HepG2 (cell line): ENCODE results near the gene DNAJB11. TPM values are rescaled to one million over a fixed set of nuclear protein-coding genes. Genes with fewer than 3 reads are reported as not detected.

Experiments used
- CCDC6 ChIP-seq: sonication (generic); formaldehyde crosslinking; IDR thresholded peaks from 2 replicates; pipeline ENCODE4 v1.8.1; 2022; ENCODE audit warnings: mild to moderate bottlenecking, missing genetic modification reagents, moderate library complexity
- ETV5 ChIP-seq: IDR thresholded peaks from 2 replicates; pipeline ENCODE4 v1.6.1; 2018; ENCODE audit warnings: missing biosample characterization, missing genetic modification reagents, inconsistent platforms, borderline replicate concordance
- SNRNP70 ChIP-seq: fragments of 200-400 bp; formaldehyde crosslinking; IDR thresholded peaks from 2 replicates; pipeline ENCODE4 v1.6.1; 2017; ENCODE audit warnings: mild to moderate bottlenecking, low read depth, low read length, moderate library complexity
- YY1 ChIP-seq: IDR thresholded peaks from 2 replicates; pipeline ENCODE4 v1.6.1; 2011; ENCODE audit warnings: low read length, low read depth, moderate library complexity, mild to moderate bottlenecking; ENCODE audit not compliant: insufficient read depth, insufficient replicate concordance
- ZFAT ChIP-seq: sonication (generic); formaldehyde crosslinking; conservative IDR thresholded peaks from 2 replicates; pipeline ENCODE4 v1.8.1; 2023; ENCODE audit warnings: missing genetic modification reagents, inconsistent platforms
- ZNF646 ChIP-seq: sonication (generic); formaldehyde crosslinking; IDR thresholded peaks from 2 replicates; pipeline ENCODE4 v1.9.0; 2021; ENCODE audit warnings: mild to moderate bottlenecking, missing genetic modification reagents
- polyA plus RNA-seq, 8 experiments: library from polyadenylated mRNA; depleted of rRNA in 3 of 8; stranded (reverse) in 7 of 8; unstranded in 1 of 8; fragments of >200 nt; fragmentation: Illumina TruSeq in 4 of 8; extraction: Trizol in 4 of 8; gene quantifications; 2 replicates each; pipeline versions ENCODE4 v1.2.1 to v1.2.3, GENCODE V29; 2011 to 2016; ENCODE audit warnings: low read depth in 4 of 8, missing spikeins in 1 of 8, mixed read lengths in 1 of 8; ENCODE audit not compliant: insufficient read depth in 1 of 8
- total RNA-seq, 5 experiments: library from RNA; depleted of rRNA; stranded (reverse); fragments of >200 nt; fragmentation: Illumina TruSeq; extraction: Trizol; gene quantifications; 2 replicates each; pipeline ENCODE4 v1.2.3, GENCODE V29; 2016; ENCODE audit warnings: low read depth in 1 of 5
- TF ChIP-seq, protein P1 (sequence below): sonication (generic); formaldehyde crosslinking; IDR thresholded peaks from 2 replicates; pipeline ENCODE4 v1.4.0; 2020; ENCODE audit warnings: missing genetic modification reagents
- TF ChIP-seq, protein P2 (sequence below): sonication (generic); formaldehyde crosslinking; IDR thresholded peaks from 2 replicates; pipeline ENCODE4 v1.5.0; 2020; ENCODE audit warnings: missing genetic modification reagents, mild to moderate bottlenecking, borderline replicate concordance
- TF ChIP-seq, protein P3 (sequence below): sonication (generic); formaldehyde crosslinking; IDR thresholded peaks from 2 replicates; pipeline ENCODE4 v1.4.0; 2020; ENCODE audit warnings: missing genetic modification reagents, borderline replicate concordance
- TF ChIP-seq, protein P4 (sequence below): sonication (generic); formaldehyde crosslinking; IDR thresholded peaks from 2 replicates; pipeline ENCODE4 v1.4.0; 2020; ENCODE audit warnings: missing genetic modification reagents; ENCODE audit errors: not compliant biosample characterization

Gene DNAJB11
- total and polyA plus RNA-seq, 2 of the 13 experiments (the other 11 are each of a cell fraction or from before 2014, with no cell fraction given) = 41.0 to 132 TPM

GRCh38 chr3:186603159-186603558, 32.6 kb downstream of the DNAJB11 start (continued):
- TF ChIP-seq, protein P1, sequence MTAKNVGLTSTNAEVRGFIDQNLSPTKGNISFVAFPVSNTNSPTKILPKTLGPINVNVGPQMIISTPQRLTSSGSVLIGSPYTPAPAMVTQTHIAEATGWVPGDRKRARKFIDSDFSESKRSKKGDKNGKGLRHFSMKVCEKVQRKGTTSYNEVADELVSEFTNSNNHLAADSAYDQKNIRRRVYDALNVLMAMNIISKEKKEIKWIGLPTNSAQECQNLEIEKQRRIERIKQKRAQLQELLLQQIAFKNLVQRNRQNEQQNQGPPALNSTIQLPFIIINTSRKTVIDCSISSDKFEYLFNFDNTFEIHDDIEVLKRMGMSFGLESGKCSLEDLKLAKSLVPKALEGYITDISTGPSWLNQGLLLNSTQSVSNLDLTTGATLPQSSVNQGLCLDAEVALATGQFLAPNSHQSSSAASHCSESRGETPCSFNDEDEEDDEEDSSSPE (CRISPR knock-in tag) = no peak
- TF ChIP-seq SNRNP70 (no peak), ZNF646 (CRISPR knock-in tag) (no peak), CCDC6 (CRISPR knock-in tag) (no peak), ZFAT (CRISPR knock-in tag) (no peak), ETV5 (CRISPR knock-in tag) (peak; percentile 20; the same call in 1 of the 2 replicates), YY1 (no peak)
- TF ChIP-seq, protein P2, sequence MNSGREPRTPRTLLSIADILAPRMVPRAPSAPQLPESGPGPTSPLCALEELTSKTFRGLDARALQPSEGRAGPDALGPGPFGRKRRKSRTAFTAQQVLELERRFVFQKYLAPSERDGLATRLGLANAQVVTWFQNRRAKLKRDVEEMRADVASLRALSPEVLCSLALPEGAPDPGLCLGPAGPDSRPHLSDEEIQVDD = no peak
- TF ChIP-seq, protein P3, sequence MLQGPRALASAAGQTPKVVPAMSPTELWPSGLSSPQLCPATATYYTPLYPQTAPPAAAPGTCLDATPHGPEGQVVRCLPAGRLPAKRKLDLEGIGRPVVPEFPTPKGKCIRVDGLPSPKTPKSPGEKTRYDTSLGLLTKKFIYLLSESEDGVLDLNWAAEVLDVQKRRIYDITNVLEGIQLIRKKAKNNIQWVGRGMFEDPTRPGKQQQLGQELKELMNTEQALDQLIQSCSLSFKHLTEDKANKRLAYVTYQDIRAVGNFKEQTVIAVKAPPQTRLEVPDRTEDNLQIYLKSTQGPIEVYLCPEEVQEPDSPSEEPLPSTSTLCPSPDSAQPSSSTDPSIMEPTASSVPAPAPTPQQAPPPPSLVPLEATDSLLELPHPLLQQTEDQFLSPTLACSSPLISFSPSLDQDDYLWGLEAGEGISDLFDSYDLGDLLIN (CRISPR knock-in tag) = no peak
- TF ChIP-seq, protein P4, sequence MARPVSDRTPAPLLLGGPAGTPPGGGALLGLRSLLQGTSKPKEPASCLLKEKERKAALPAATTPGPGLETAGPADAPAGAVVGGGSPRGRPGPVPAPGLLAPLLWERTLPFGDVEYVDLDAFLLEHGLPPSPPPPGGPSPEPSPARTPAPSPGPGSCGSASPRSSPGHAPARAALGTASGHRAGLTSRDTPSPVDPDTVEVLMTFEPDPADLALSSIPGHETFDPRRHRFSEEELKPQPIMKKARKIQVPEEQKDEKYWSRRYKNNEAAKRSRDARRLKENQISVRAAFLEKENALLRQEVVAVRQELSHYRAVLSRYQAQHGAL (CRISPR knock-in tag) = no peak
